Epithelial cell of proximal tubule (primary cell): Measurements from ENCODE around the gene RAB19. TPM values are rescaled to one million over a fixed set of nuclear protein-coding genes. Genes with fewer than 3 reads are reported as not detected.

Experiments
- DNase-seq: peaks from one replicate; pipeline ENCODE4 v3.0.0-alpha.2; 2011; ENCODE audit warnings: low read depth
- H3K4me3 ChIP-seq: 2 replicates; pipeline ENCODE4 v1.5.1; 2011; ENCODE audit warnings: low read depth, mild to moderate bottlenecking, low read length
- total RNA-seq: library from RNA; depleted of rRNA; stranded (reverse); fragments of >200 nt; gene quantifications from 2 replicates; pipeline ENCODE4 v1.2.3, GENCODE V29; 2015
- TF ChIP-seq, protein P1 (sequence below): conservative IDR thresholded peaks from 2 replicates; pipeline ENCODE4 v1.5.1; 2012; ENCODE audit warnings: low read depth, mild to moderate bottlenecking, low read length

RAB19 gene
- total RNA-seq, 1 donor from 2014 or later = 2.7 TPM

DNA sequence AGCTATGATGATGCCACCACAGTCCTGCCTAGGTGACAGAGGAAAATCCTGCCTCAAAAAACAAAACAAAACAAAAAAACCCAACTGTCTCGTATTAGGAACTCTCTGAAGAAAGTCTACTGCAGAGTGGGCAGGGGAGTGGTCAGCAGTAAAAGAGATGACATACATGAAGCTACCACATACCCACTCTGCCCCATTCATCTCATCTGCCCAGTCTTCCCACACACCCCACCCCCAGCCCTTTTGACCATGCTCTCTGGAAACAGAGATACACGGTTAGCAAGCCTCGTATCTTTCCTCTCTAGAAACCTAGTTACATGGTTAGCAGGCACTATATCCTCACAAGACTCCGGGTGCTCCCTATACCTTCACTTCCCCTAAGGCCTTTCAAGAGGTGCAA is 13.8 kb upstream of the RAB19 start:
- TF ChIP-seq, protein P1, sequence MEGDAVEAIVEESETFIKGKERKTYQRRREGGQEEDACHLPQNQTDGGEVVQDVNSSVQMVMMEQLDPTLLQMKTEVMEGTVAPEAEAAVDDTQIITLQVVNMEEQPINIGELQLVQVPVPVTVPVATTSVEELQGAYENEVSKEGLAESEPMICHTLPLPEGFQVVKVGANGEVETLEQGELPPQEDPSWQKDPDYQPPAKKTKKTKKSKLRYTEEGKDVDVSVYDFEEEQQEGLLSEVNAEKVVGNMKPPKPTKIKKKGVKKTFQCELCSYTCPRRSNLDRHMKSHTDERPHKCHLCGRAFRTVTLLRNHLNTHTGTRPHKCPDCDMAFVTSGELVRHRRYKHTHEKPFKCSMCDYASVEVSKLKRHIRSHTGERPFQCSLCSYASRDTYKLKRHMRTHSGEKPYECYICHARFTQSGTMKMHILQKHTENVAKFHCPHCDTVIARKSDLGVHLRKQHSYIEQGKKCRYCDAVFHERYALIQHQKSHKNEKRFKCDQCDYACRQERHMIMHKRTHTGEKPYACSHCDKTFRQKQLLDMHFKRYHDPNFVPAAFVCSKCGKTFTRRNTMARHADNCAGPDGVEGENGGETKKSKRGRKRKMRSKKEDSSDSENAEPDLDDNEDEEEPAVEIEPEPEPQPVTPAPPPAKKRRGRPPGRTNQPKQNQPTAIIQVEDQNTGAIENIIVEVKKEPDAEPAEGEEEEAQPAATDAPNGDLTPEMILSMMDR = no peak
- H3K4me3 ChIP-seq = no peak overlapping the region
- DNase-seq = no peak

DNA sequence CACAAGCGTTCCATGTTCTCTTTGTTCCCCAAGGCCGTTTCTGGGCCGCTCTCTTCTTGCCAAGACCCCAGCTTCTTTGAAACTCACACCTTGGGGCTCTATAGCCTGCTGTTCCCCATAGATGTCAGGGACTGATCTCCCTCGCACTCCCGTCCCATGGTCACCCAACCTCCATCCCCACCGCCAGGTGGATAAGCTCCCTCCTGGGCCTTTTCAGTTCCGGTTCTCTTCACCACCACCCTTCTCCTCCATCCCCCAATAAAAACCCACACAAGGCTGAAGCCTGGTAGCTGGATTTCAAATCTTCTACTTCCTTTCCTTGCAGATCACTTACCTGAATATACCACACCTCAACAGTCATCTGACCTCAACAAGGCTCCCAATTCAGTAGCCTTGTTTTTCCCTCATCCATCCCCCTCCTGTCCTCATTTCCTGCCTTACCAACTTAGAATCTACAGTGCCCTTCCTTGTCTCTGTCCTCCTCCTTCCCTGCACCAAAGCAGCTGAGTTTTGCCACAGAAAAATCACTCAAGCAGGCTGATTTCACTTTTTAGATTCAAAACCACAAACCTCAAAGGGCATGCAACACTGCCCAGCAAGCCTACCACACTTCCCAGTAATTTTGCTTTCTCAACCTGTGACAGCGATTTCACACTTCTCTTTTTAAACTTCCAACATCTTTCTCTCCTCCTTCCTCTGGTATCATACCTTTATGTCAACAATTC is 13.2 kb upstream of the RAB19 start:
- TF ChIP-seq, protein P1 = no peak
- DNase-seq = peak; percentile 49
- H3K4me3 ChIP-seq = no peak overlapping the region

- TF ChIP-seq, protein P1 = no peak
- H3K4me3 ChIP-seq = no peak overlapping the region
- no peak for DNase-seq
These were observed 12.2 kb upstream of the RAB19 start for GRCh38 chr7:140391634-140392033.

GRCh38 chr7:140393756-140394306 is 10.0 kb upstream of the RAB19 start:
- TF ChIP-seq, protein P1 = no peak
- DNase-seq = no peak
- no peak overlapping the region for H3K4me3 ChIP-seq

DNA sequence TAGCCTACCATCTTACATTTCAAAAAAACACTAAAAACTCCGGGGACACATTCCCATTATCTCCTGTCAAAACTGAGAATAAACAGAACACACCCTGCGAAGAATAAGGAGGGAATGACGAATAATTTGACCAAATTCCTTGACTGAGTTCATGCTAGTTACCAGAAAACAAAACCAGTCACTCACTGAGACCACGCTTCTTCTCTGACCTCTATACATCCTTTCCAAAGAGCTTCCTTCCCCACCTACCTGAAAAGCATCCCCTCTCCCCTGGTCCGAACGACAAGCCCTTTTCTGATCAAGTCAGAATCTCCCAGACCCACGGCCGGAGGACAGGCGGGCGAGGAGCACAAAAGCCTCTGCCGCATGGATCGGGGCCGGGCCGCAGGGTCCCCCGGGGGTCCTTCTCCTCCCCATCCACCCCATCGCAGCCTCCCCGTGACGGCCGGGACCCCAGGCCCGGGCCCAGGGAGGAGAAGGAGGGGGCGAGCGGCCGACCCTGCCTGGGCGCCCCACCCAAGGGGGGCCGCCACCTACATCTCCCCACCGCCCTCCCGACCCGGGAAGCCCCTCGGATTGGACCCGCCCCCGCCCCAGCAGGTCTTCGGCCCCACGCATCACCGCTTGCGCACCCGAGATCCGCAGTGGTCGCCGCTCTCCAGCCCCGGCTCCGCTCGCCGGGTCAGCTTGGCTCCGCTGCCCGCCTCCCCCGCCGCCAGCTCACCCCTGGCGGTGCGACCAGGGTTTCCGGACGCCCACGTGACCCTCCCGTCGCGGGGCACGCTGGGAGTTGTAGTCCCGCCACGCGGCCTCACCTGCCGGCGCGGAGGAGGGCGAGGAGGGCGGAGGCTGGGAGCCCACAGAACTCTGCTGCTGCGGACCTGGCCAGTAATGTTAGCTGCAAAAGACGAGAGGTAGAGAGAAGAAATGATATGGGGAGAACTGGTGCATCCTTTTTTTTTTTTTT is 5.8 kb upstream of the RAB19 start, which contains the start of gene SLC37A3:
Gene SLC37A3, minus strand, starts transcription at position 747 of the 967 bp plus-strand sequence. CDS start 16,004 bp downstream, outside the sequence.
- TF ChIP-seq, protein P1 = no peak
- no peak for DNase-seq
- H3K4me3 ChIP-seq = peak within 1 kb of the TSS; percentile 93

DNA sequence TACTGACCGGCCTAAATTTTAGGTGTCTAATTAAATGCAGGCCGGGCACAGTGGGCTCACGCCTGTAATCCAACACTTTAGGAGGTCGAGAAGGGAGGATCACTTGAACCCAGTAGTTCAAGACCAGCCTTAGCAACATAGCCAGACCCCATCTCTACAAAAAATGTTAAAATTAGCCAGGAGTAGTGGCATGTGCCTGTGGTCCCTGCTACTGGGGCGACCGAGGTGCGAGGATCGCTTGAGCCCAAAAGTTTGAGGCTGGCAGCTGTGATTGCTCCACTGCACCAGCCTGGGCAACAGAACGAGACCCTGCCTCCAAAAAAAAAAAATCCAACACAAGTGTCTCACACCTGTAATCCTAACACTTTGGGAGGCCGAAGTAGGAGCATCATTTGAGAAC is 5.0 kb upstream of the RAB19 start:
- no peak for DNase-seq
- TF ChIP-seq, protein P1 = no peak
- H3K4me3 ChIP-seq = peak overlapping the region; percentile 93
